ENCODE data around the gene OR1D5. TPM values are rescaled to one million over a fixed set of nuclear protein-coding genes. Genes with fewer than 3 reads are reported as not detected.
"Not testable (repeated sequence)": the region's sequence is repeated elsewhere in the genome, so short reads cannot be mapped to it uniquely, and the experiment has no call there.

The OR1D5 gene
- total and polyA plus RNA-seq, 2 donors = not detected

- Histone ChIP-seq H3K36me3 (ENCODE audit: control insufficient read depth in 2 of 2, insufficient read depth in 2 of 2, low read length in 1 of 2) (no peaks in the 10 kb centered on the region), H3K27me3 (ENCODE audit: control insufficient read depth in 2 of 2, insufficient read depth in 1 of 2, low read length in 1 of 2) (no peaks in the 10 kb centered on the region), H3K4me3 (ENCODE audit: low read length in 2 of 2) (no peak overlapping the region), H3K9me3 (ENCODE audit: control insufficient read depth in 2 of 2, insufficient read depth in 1 of 2, low read length in 1 of 2) (no peaks in the 10 kb centered on the region), H3K27ac (ENCODE audit: low read depth in 1 of 2, low read length in 1 of 2) (no peak overlapping the region), H3K4me1 (ENCODE audit: control insufficient read depth in 2 of 2, insufficient read depth in 2 of 2, low read length in 2 of 2) (no peaks in the 10 kb centered on the region)
- DNase-seq (ENCODE audit: low read depth in 6 of 9, low spot score in 9 of 9) = no peak
- 95% methylated on average over 9 of the region's 9 CpGs for WGBS
Measured at GRCh38 chr17:3034578-3034920, 28.9 kb downstream of the OR1D5 start.

GRCh38 chr17:3033741-3034577 lies 29.4 kb downstream of the OR1D5 start:
- H3K9me3 ChIP-seq (ENCODE audit: control insufficient read depth in 2 of 2, insufficient read depth in 1 of 2, low read length in 1 of 2) = no peaks in the 10 kb centered on the region
- 95% methylated on average over 26 of the region's 26 CpGs for WGBS
- no peaks in the 10 kb centered on the region for H3K4me1 ChIP-seq (ENCODE audit: control insufficient read depth in 2 of 2, insufficient read depth in 2 of 2, low read length in 2 of 2)
- no peak for DNase-seq (ENCODE audit: low read depth in 6 of 9, low spot score in 9 of 9)
- H3K36me3 ChIP-seq (ENCODE audit: control insufficient read depth in 2 of 2, insufficient read depth in 2 of 2, low read length in 1 of 2) = no peaks in the 10 kb centered on the region
- H3K27ac ChIP-seq (ENCODE audit: low read depth in 1 of 2, low read length in 1 of 2) = no peak overlapping the region
- no peaks in the 10 kb centered on the region for H3K27me3 ChIP-seq (ENCODE audit: control insufficient read depth in 2 of 2, insufficient read depth in 1 of 2, low read length in 1 of 2)
- no peak overlapping the region for H3K4me3 ChIP-seq (ENCODE audit: low read length in 2 of 2)

GRCh38 chr17:3033248-3033640 lies 30.2 kb downstream of the OR1D5 start:
- Histone ChIP-seq H3K9me3 (ENCODE audit: control insufficient read depth in 2 of 2, insufficient read depth in 1 of 2, low read length in 1 of 2) (no peaks in the 10 kb centered on the region), H3K4me3 (ENCODE audit: low read length in 2 of 2) (no peak overlapping the region), H3K27me3 (ENCODE audit: control insufficient read depth in 2 of 2, insufficient read depth in 1 of 2, low read length in 1 of 2) (no peaks in the 10 kb centered on the region), H3K36me3 (ENCODE audit: control insufficient read depth in 2 of 2, insufficient read depth in 2 of 2, low read length in 1 of 2) (no peaks in the 10 kb centered on the region), H3K27ac (ENCODE audit: low read depth in 1 of 2, low read length in 1 of 2) (no peak overlapping the region), H3K4me1 (ENCODE audit: control insufficient read depth in 2 of 2, insufficient read depth in 2 of 2, low read length in 2 of 2) (no peaks in the 10 kb centered on the region)
- DNase-seq (ENCODE audit: low read depth in 6 of 9, low spot score in 9 of 9) = no peak
- WGBS = 97% methylated on average over 15 of the region's 15 CpGs

GRCh38 chr17:3032258-3033247 lies 30.9 kb downstream of the OR1D5 start:
- no peaks in the 10 kb centered on the region for H3K9me3 ChIP-seq (ENCODE audit: control insufficient read depth in 2 of 2, insufficient read depth in 1 of 2, low read length in 1 of 2)
- H3K27ac ChIP-seq (ENCODE audit: low read depth in 1 of 2, low read length in 1 of 2) = no peak overlapping the region
- 97% methylated on average over 27 of the region's 27 CpGs for WGBS
- no peaks in the 10 kb centered on the region for H3K36me3 ChIP-seq (ENCODE audit: control insufficient read depth in 2 of 2, insufficient read depth in 2 of 2, low read length in 1 of 2)
- DNase-seq (ENCODE audit: low read depth in 6 of 9, low spot score in 9 of 9) = no peak
- H3K4me3 ChIP-seq (ENCODE audit: low read length in 2 of 2) = no peak overlapping the region
- no peaks in the 10 kb centered on the region for H3K27me3 ChIP-seq (ENCODE audit: control insufficient read depth in 2 of 2, insufficient read depth in 1 of 2, low read length in 1 of 2)
- H3K4me1 ChIP-seq (ENCODE audit: control insufficient read depth in 2 of 2, insufficient read depth in 2 of 2, low read length in 2 of 2) = no peaks in the 10 kb centered on the region

GRCh38 chr17:3030852-3031470 lies 32.4 kb downstream of the OR1D5 start:
- H3K36me3 ChIP-seq (ENCODE audit: control insufficient read depth in 2 of 2, insufficient read depth in 2 of 2, low read length in 1 of 2); DNase-seq (ENCODE audit: low read depth in 6 of 9, low spot score in 9 of 9); H3K27ac ChIP-seq (ENCODE audit: low read depth in 1 of 2, low read length in 1 of 2); H3K27me3 ChIP-seq (ENCODE audit: control insufficient read depth in 2 of 2, insufficient read depth in 1 of 2, low read length in 1 of 2); H3K9me3 ChIP-seq (ENCODE audit: control insufficient read depth in 2 of 2, insufficient read depth in 1 of 2, low read length in 1 of 2); H3K4me1 ChIP-seq (ENCODE audit: control insufficient read depth in 2 of 2, insufficient read depth in 2 of 2, low read length in 2 of 2); H3K4me3 ChIP-seq (ENCODE audit: low read length in 2 of 2): not testable (repeated sequence)
- 92% methylated on average over 14 of the region's 14 CpGs for WGBS

- H3K27ac ChIP-seq (ENCODE audit: low read depth in 1 of 2, low read length in 1 of 2) = no peak overlapping the region
- DNase-seq (ENCODE audit: low read depth in 6 of 9, low spot score in 9 of 9) = no peak
Measured at GRCh38 chr17:3030096-3030495, 33.3 kb downstream of the OR1D5 start.

GRCh38 chr17:3029213-3029913 lies 34.0 kb downstream of the OR1D5 start:
- no peaks in the 10 kb centered on the region for H3K27me3 ChIP-seq (ENCODE audit: control insufficient read depth in 2 of 2, insufficient read depth in 1 of 2, low read length in 1 of 2)
- no peaks in the 10 kb centered on the region for H3K9me3 ChIP-seq (ENCODE audit: control insufficient read depth in 2 of 2, insufficient read depth in 1 of 2, low read length in 1 of 2)
- H3K4me3 ChIP-seq (ENCODE audit: low read length in 2 of 2) = no peak overlapping the region
- 94% methylated on average over 19 of the region's 19 CpGs for WGBS
- H3K4me1 ChIP-seq (ENCODE audit: control insufficient read depth in 2 of 2, insufficient read depth in 2 of 2, low read length in 2 of 2) = no peaks in the 10 kb centered on the region
- H3K27ac ChIP-seq (ENCODE audit: low read depth in 1 of 2, low read length in 1 of 2) = no peak overlapping the region
- no peak for DNase-seq (ENCODE audit: low read depth in 6 of 9, low spot score in 9 of 9)
- H3K36me3 ChIP-seq (ENCODE audit: control insufficient read depth in 2 of 2, insufficient read depth in 2 of 2, low read length in 1 of 2) = no peaks in the 10 kb centered on the region

More at GRCh38 chr17:3030096-3030495, 33.3 kb downstream of the OR1D5 start:
- Histone ChIP-seq H3K4me3 (ENCODE audit: low read length in 2 of 2) (no peak overlapping the region), H3K9me3 (ENCODE audit: control insufficient read depth in 2 of 2, insufficient read depth in 1 of 2, low read length in 1 of 2) (no peaks in the 10 kb centered on the region), H3K27me3 (ENCODE audit: control insufficient read depth in 2 of 2, insufficient read depth in 1 of 2, low read length in 1 of 2) (no peaks in the 10 kb centered on the region), H3K4me1 (ENCODE audit: control insufficient read depth in 2 of 2, insufficient read depth in 2 of 2, low read length in 2 of 2) (no peaks in the 10 kb centered on the region), H3K36me3 (ENCODE audit: control insufficient read depth in 2 of 2, insufficient read depth in 2 of 2, low read length in 1 of 2) (no peaks in the 10 kb centered on the region)
- WGBS = 95% methylated on average over 7 of the region's 7 CpGs

GRCh38 chr17:3027786-3028532 lies 35.4 kb downstream of the OR1D5 start:
- WGBS = 95% methylated on average over 18 of the region's 18 CpGs
- H3K36me3 ChIP-seq (ENCODE audit: control insufficient read depth in 2 of 2, insufficient read depth in 2 of 2, low read length in 1 of 2) = no peaks in the 10 kb centered on the region
- H3K4me3 ChIP-seq (ENCODE audit: low read length in 2 of 2) = no peak overlapping the region
- no peak for DNase-seq (ENCODE audit: low read depth in 6 of 9, low spot score in 9 of 9)
- no peaks in the 10 kb centered on the region for H3K27me3 ChIP-seq (ENCODE audit: control insufficient read depth in 2 of 2, insufficient read depth in 1 of 2, low read length in 1 of 2)
- H3K4me1 ChIP-seq (ENCODE audit: control insufficient read depth in 2 of 2, insufficient read depth in 2 of 2, low read length in 2 of 2) = no peaks in the 10 kb centered on the region
- no peaks in the 10 kb centered on the region for H3K9me3 ChIP-seq (ENCODE audit: control insufficient read depth in 2 of 2, insufficient read depth in 1 of 2, low read length in 1 of 2)
- H3K27ac ChIP-seq (ENCODE audit: low read depth in 1 of 2, low read length in 1 of 2) = no peak overlapping the region

Measured in thymus (tissue), 11 donors.